BE2C (cell line): ENCODE data around the gene LRRTM4.
"Not testable (repeated sequence)": the region's sequence is repeated elsewhere in the genome, so short reads cannot be mapped to it uniquely, and the experiment has no call there.

Experiments
- DNase-seq: peaks from one replicate; pipeline ENCODE4 v3.0.0-alpha.2; 2020
- H3K27me3 ChIP-seq: fragments of 250-450 bp; sonication (Bioruptor Pico); 2 replicates; pipeline ENCODE4 v1.5.1; 2020; ENCODE audit warnings: mild to moderate bottlenecking
- H3K36me3 ChIP-seq: fragments of 250-450 bp; sonication (Bioruptor Pico); 2 replicates; pipeline ENCODE4 v1.5.1; 2020; ENCODE audit warnings: mild to moderate bottlenecking
- H3K4me1 ChIP-seq: fragments of 250-450 bp; sonication (Bioruptor Pico); 2 replicates; pipeline ENCODE4 v1.5.1; 2020
- H3K4me3 ChIP-seq: 2 replicates; pipeline ENCODE4 v1.5.1; 2011; ENCODE audit warnings: low read depth, low read length
- H3K9me3 ChIP-seq: fragments of 250-450 bp; sonication (Bioruptor Pico); 2 replicates; pipeline ENCODE4 v1.5.1; 2020
- TF ChIP-seq, protein P1 (sequence below): IDR thresholded peaks from 2 replicates; pipeline ENCODE4 v1.5.1; 2012; ENCODE audit warnings: mild to moderate bottlenecking, low read depth, low read length

LRRTM4 gene

DNA sequence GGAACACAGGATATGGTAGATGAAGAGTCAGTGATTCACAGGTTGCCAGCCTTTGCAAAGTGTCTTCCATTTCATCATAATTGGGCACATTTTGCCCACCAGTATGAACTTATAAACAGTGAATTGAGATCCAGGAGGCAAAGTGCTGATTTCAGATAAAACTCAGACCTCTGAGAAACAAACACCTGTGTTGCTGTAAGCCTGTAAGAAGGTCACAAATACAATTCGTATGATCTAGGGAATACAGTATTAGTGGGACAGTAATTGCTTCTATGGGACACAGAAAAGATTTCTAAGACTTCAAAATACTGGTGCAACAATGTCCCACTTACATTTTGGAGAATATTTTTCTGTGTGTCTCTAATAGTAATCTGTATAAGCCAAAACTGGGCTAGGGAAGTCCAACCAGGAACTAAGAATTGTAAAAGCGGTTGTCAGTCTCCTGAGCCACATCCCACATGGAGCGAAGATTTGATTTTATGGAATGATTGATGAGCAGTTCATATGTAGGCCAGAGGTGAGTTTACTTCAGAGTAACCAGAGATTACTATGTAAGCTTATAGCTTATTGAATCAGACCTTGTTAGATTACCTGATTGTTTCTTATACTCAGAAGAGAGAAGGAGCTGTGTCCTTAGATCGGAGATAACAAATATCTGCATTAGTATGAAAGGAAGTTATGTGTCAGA lies 728.4 kb downstream of the LRRTM4 start:
- H3K4me1 ChIP-seq, result no peaks in the 10 kb centered on the region
- no peaks in the 10 kb centered on the region for H3K27me3 ChIP-seq
- no peak for DNase-seq
- H3K4me3 ChIP-seq, result no peak overlapping the region
- TF ChIP-seq, protein P1, sequence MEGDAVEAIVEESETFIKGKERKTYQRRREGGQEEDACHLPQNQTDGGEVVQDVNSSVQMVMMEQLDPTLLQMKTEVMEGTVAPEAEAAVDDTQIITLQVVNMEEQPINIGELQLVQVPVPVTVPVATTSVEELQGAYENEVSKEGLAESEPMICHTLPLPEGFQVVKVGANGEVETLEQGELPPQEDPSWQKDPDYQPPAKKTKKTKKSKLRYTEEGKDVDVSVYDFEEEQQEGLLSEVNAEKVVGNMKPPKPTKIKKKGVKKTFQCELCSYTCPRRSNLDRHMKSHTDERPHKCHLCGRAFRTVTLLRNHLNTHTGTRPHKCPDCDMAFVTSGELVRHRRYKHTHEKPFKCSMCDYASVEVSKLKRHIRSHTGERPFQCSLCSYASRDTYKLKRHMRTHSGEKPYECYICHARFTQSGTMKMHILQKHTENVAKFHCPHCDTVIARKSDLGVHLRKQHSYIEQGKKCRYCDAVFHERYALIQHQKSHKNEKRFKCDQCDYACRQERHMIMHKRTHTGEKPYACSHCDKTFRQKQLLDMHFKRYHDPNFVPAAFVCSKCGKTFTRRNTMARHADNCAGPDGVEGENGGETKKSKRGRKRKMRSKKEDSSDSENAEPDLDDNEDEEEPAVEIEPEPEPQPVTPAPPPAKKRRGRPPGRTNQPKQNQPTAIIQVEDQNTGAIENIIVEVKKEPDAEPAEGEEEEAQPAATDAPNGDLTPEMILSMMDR, result no peak
- H3K36me3 ChIP-seq, result no peaks in the 10 kb centered on the region
- H3K9me3 ChIP-seq, result no peaks in the 10 kb centered on the region

DNA sequence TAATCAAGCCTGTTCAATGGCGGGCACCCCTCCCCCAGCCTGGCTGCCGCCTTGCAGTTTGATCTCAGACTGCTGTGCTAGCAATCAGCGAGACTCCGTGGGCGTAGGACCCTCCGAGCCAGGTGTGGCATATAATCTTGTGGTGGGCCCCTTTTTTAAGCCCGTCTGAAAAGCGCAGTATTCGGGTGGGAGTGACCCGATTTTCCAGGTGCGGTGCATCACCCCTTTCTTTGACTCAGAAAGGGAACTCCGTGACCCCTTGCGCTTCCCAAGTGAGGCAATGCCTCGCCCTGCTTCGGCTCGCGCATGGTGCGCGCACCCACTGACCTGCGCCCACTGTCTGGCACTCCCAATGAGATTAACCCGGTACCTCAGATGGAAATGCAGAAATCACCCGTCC lies 740.9 kb downstream of the LRRTM4 start:
- H3K4me1 ChIP-seq, H3K27me3 ChIP-seq, H3K36me3 ChIP-seq, H3K4me3 ChIP-seq, DNase-seq, H3K9me3 ChIP-seq: not testable (repeated sequence)

DNA sequence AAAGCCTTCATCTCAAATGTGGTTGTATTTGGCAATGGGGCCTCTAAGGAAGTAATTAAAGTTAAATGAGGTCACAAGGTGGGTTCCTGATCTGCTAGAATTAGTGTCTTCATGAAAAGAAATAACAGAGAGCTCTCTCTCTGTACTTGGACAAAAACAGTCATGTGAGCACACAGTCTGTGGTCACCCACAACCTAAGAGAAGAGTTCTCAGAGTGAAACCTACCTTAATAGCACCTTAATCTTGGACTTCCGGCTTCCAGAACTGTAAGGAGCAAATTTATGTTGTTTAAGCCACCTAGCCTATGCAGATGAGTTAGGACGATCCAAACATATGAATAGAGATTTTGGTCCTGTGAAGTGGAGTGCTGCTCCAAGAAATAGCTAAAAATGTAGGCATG lies 758.9 kb downstream of the LRRTM4 start:
- DNase-seq, result no peak
- Histone ChIP-seq H3K4me3 (no peak overlapping the region), H3K4me1 (no peaks in the 10 kb centered on the region), H3K9me3 (no peaks in the 10 kb centered on the region), H3K36me3 (no peaks in the 10 kb centered on the region), H3K27me3 (no peaks in the 10 kb centered on the region)
- TF ChIP-seq, protein P1, result no peak

DNA sequence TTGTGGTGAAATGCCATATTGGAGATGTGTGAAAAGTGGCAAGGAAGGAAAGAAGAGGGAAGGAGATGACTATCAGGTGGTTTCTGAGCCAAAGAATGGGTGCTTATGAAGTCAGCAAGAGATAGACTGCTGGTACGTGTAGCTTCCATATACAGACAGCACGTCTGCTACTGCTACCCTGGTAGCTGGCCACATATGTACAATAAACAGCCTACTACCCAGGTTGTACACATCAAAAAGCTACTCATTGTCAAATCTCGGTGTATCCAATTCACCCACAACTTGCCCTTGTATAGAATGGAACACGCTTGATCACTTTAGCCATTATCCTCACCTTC lies 761.8 kb downstream of the LRRTM4 start:
- H3K9me3 ChIP-seq, result no peaks in the 10 kb centered on the region
- H3K4me3 ChIP-seq, result no peak overlapping the region
- TF ChIP-seq, protein P1, result no peak
- H3K36me3 ChIP-seq, result no peaks in the 10 kb centered on the region
- H3K27me3 ChIP-seq, result no peaks in the 10 kb centered on the region
- no peaks in the 10 kb centered on the region for H3K4me1 ChIP-seq
- DNase-seq, result no peak

DNA sequence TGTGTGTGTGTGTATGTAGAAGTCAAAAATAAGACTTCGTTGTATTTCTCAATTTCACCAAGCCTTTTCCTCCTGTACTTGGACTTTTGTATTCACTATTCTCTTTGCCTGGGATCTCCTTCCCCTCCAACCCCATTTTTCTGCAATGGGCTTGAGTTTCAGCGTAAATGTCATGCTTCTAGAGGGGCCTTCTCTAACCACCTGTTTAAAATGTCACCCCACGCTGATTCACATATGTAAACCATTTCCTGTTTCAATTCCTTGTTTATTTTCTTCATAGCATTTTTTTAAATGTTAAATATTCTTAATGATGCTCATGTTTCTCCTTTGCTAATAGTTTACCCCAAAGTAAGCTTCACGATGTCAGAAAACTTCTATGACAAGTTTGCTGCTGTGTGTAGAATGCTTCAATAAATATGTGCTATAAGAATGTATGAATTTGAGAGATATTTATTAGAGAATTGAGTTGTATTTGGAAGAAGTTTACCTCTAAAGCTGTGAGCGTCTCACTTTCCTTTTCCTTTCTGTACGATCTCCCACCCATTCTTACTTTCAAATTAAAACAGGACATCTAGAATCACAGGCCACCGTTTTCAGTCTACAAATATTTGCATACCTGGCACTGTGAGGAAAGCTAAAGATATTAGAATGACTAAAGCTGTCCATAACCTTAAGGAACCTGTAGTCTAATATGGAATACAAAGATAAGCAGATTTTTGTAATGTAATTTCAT lies 762.4 kb downstream of the LRRTM4 start:
- no peak for DNase-seq
- TF ChIP-seq, protein P1, result no peak

DNA sequence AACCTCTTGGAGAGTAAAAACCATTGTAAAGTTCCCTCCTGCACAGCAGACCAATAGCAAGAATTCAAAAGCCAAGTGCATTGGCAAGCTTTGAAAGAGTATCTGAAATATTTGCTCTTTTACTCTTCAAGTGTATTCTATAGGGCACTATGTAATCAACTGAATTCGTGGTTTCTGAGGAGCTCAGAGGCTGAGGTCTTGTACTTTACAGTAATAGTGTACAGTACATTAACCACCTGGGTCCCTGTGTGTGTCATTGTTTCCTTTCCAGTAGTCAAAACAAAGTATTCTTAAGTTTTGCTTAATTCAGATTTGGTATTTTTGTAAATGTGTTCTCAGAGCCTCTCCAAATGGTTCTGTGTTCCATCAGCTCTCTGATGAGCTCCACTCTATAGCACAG lies 769.7 kb downstream of the LRRTM4 start:
- DNase-seq, result no peak
- TF ChIP-seq, protein P1, result no peak
- Histone ChIP-seq H3K9me3 (no peaks in the 10 kb centered on the region), H3K27me3 (no peaks in the 10 kb centered on the region), H3K4me1 (no peaks in the 10 kb centered on the region), H3K36me3 (no peaks in the 10 kb centered on the region), H3K4me3 (no peak overlapping the region)

More for the DNA sequence above, 762.4 kb downstream of the LRRTM4 start:
- Histone ChIP-seq H3K27me3 (no peaks in the 10 kb centered on the region), H3K4me1 (no peaks in the 10 kb centered on the region), H3K9me3 (no peaks in the 10 kb centered on the region), H3K4me3 (no peak overlapping the region), H3K36me3 (no peaks in the 10 kb centered on the region)
